ENCODE data around the gene OR52E6.

The OR52E6 gene

GRCh38 chr11:5841797-5842196, at the start of gene OR52E6:
TSS of gene OR52E6 (minus strand) at chr11:5841897. CDS start at chr11:5841897, 0 bp downstream.
- no peak for DNase-seq (ENCODE audit: low spot score)

GRCh38 chr11:5891216-5891800, 49.6 kb upstream of the OR52E6 start:
- DNase-seq (ENCODE audit: low spot score) = peak; percentile 12

GRCh38 chr11:5887661-5888060, 46.0 kb upstream of the OR52E6 start:
- no peak for DNase-seq (ENCODE audit: low spot score)

GRCh38 chr11:5887172-5887571, 45.5 kb upstream of the OR52E6 start:
- no peak for DNase-seq (ENCODE audit: low spot score)

- no peak for DNase-seq (ENCODE audit: low spot score)
Measured at GRCh38 chr11:5881756-5882155, 40.1 kb upstream of the OR52E6 start.

- DNase-seq (ENCODE audit: low spot score) = no peak
Measured at GRCh38 chr11:5880329-5880728, 38.6 kb upstream of the OR52E6 start, which contains the start of gene OR52E4. TSS of gene OR52E4 (plus strand) at chr11:5880629. CDS start at chr11:5884293, 3,664 bp downstream.

- no peak for DNase-seq (ENCODE audit: low spot score)
Measured at GRCh38 chr11:5878564-5878963, 36.9 kb upstream of the OR52E6 start.

GRCh38 chr11:5865826-5866225, 24.1 kb upstream of the OR52E6 start:
- DNase-seq (ENCODE audit: low spot score) = no peak

GRCh38 chr11:5857590-5857989, 15.9 kb upstream of the OR52E6 start, which contains the start of gene OR52E8:
TSS of gene OR52E8 (minus strand) at chr11:5857690. CDS start at chr11:5857690, 0 bp downstream.
- no peak for DNase-seq (ENCODE audit: low spot score)

- DNase-seq (ENCODE audit: low spot score) = no peak
Measured at GRCh38 chr11:5851002-5851401, 9.3 kb upstream of the OR52E6 start.

GRCh38 chr11:5847711-5848110, 6.0 kb upstream of the OR52E6 start:
- no peak for DNase-seq (ENCODE audit: low spot score)

- DNase-seq (ENCODE audit: low spot score) = no peak
Measured at GRCh38 chr11:5846701-5847100, 5.0 kb upstream of the OR52E6 start.

GRCh38 chr11:5837695-5838094, 4.0 kb downstream of the OR52E6 start:
- no peak for DNase-seq (ENCODE audit: low spot score)

- no peak for DNase-seq (ENCODE audit: low spot score)
Measured at GRCh38 chr11:5833446-5833845, 8.3 kb downstream of the OR52E6 start.

GRCh38 chr11:5831196-5831829, 10.4 kb downstream of the OR52E6 start:
- no peak for DNase-seq (ENCODE audit: low spot score)

- no peak for DNase-seq (ENCODE audit: low spot score)
Measured at GRCh38 chr11:5818245-5818886, 23.3 kb downstream of the OR52E6 start.

GRCh38 chr11:5815534-5815933, 26.2 kb downstream of the OR52E6 start:
- no peak for DNase-seq (ENCODE audit: low spot score)

- DNase-seq (ENCODE audit: low spot score) = no peak
Measured at GRCh38 chr11:5809905-5810795, 31.5 kb downstream of the OR52E6 start.

GRCh38 chr11:5809122-5809519, 32.6 kb downstream of the OR52E6 start:
- no peak for DNase-seq (ENCODE audit: low spot score)

GRCh38 chr11:5808500-5809121, 33.1 kb downstream of the OR52E6 start, which contains the start of gene OR52N2:
TSS of gene OR52N2 (plus strand) at chr11:5808924. CDS start at chr11:5820336, 11,412 bp downstream.
- peak; percentile 49 for DNase-seq (ENCODE audit: low spot score)

- no peak for DNase-seq (ENCODE audit: low spot score)
Measured at GRCh38 chr11:5807580-5807979, 34.1 kb downstream of the OR52E6 start.

GRCh38 chr11:5803982-5804381, 37.7 kb downstream of the OR52E6 start:
- DNase-seq (ENCODE audit: low spot score) = no peak
